Progenitor cell of endocrine pancreas (in vitro differentiated cells): Measurements from ENCODE around the gene BNC2. TPM values are rescaled to one million over a fixed set of nuclear protein-coding genes. Genes with fewer than 3 reads are reported as not detected.

ENCODE experiments used
- DNase-seq: peaks from one replicate; pipeline ENCODE4 v3.0.0; 2021; ENCODE audit warnings: low spot score; ENCODE audit not compliant: unreplicated experiment
- H3K27ac Mint-ChIP-seq: 2 replicates; pipeline ENCODE4 v1.8.0; 2021; ENCODE audit warnings: mild to moderate bottlenecking, moderate library complexity, mixed read lengths
- H3K27me3 Mint-ChIP-seq: 2 replicates; pipeline ENCODE4 v1.8.0; 2021; ENCODE audit warnings: mixed read lengths
- H3K36me3 Mint-ChIP-seq: 2 replicates; pipeline ENCODE4 v1.8.0; 2022; ENCODE audit warnings: mixed read lengths; ENCODE audit not compliant: insufficient read depth
- H3K4me1 Mint-ChIP-seq: 2 replicates; pipeline ENCODE4 v1.8.0; 2021; ENCODE audit warnings: low read depth, mixed read lengths
- H3K4me3 Mint-ChIP-seq: 2 replicates; pipeline ENCODE4 v1.8.0; 2021; ENCODE audit warnings: low read depth, mild to moderate bottlenecking, moderate library complexity, mixed read lengths
- H3K9me3 Mint-ChIP-seq: 2 replicates; pipeline ENCODE4 v1.8.0; 2021; ENCODE audit warnings: low read depth, mixed read lengths
- CTCF ChIP-seq: fragments of 200-600 bp; sonication (generic); IDR thresholded peaks from one replicate; pipeline ENCODE4 v1.5.0; 2021; ENCODE audit warnings: antibody characterized with exemption, mild to moderate bottlenecking; ENCODE audit not compliant: unreplicated experiment
- total RNA-seq: library from RNA; stranded (reverse); gene quantifications from 2 replicates; pipeline ENCODE4 v1.2.1, GENCODE V29; 2021

The BNC2 gene
- total RNA-seq, 1 donor from 2014 or later = 1.0 TPM

GRCh38 chr9:16735001-16735400 lies 135.5 kb downstream of the BNC2 start:
- Mint-ChIP-seq H3K4me1 (peaks cover 7% of the 10 kb centered on the region), H3K9me3 (no peaks in the 10 kb centered on the region), H3K27me3 (peaks cover 12% of the 10 kb centered on the region), H3K4me3 (no peak overlapping the region), H3K27ac (no peak overlapping the region), H3K36me3 (no peaks in the 10 kb centered on the region)
- DNase-seq = no peak
- no peak for TF ChIP-seq CTCF

GRCh38 chr9:16732546-16732945 lies 137.9 kb downstream of the BNC2 start:
- Mint-ChIP-seq H3K27ac (no peak overlapping the region), H3K27me3 (peaks cover 32% of the 10 kb centered on the region), H3K9me3 (no peaks in the 10 kb centered on the region), H3K4me3 (no peak overlapping the region), H3K4me1 (peaks cover 21% of the 10 kb centered on the region), H3K36me3 (no peaks in the 10 kb centered on the region)
- TF ChIP-seq CTCF = no peak
- no peak for DNase-seq

DNA sequence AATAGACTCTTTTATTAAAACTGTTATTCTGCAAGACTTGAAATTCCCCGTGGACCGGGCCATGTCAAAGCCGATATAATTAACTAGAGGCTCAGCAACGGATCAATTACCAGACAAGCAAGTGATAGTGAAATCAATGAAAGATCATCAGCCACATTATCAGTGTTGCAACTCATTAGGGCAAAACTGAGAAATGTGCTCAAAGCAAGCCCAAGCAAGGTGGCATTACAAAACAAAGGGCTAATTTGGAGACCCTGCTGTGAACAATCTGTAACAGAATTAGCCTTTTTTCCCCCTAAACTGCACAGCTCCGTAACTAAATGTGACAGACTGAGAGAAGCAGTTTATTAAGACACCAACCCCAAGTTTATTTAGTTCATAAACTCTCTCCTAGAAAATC lies 140.3 kb downstream of the BNC2 start:
- Mint-ChIP-seq H3K4me1 (peaks cover 33% of the 10 kb centered on the region), H3K27ac (no peak overlapping the region), H3K36me3 (no peaks in the 10 kb centered on the region), H3K9me3 (no peaks in the 10 kb centered on the region), H3K27me3 (peaks cover 51% of the 10 kb centered on the region), H3K4me3 (peak overlapping the region; percentile 3)
- TF ChIP-seq CTCF = no peak
- no peak for DNase-seq

DNA sequence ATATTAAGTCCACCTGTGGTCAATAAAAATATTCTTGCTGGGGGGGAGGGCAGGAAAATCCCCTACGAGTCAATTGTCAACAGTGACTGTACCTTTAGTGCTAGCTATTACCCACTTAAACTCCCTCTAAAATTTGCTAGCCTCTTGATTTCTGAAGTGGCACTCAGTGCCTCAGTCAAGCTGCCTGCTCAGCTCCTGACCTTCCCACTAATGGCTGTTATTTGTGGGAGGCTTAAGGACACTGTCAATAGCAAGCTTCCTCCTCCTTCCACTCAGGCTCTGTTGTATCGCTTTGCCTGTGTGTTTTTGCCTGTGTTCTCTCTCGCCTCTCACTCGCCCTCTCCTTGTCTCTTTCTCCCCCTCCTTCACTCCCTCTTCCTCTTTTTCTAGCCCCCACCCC lies 140.8 kb downstream of the BNC2 start:
- Mint-ChIP-seq H3K27ac (peak overlapping the region; percentile 68), H3K27me3 (peaks cover 51% of the 10 kb centered on the region), H3K4me1 (peaks cover 33% of the 10 kb centered on the region), H3K4me3 (peak overlapping the region; percentile 3), H3K9me3 (no peaks in the 10 kb centered on the region), H3K36me3 (no peaks in the 10 kb centered on the region)
- no peak for DNase-seq
- no peak for TF ChIP-seq CTCF

- peaks cover 41% of the 10 kb centered on the region for H3K27me3 Mint-ChIP-seq
- H3K27ac Mint-ChIP-seq = no peak overlapping the region
- peaks cover 33% of the 10 kb centered on the region for H3K4me1 Mint-ChIP-seq
- H3K4me3 Mint-ChIP-seq = no peak overlapping the region
- H3K9me3 Mint-ChIP-seq = no peaks in the 10 kb centered on the region
- DNase-seq = no peak
- TF ChIP-seq CTCF = no peak
- H3K36me3 Mint-ChIP-seq = no peaks in the 10 kb centered on the region
Measured at GRCh38 chr9:16728137-16728508, 142.3 kb downstream of the BNC2 start.
